HEK293 (cell line): ENCODE data around the gene PCDHGC4.

Source experiments
- CTCF ChIA-PET: fragments of 350-600 bp; formaldehyde crosslinking; extraction: SDS; loops from one replicate; lab custom pipeline; 2021; ENCODE audit warnings: antibody characterized with exemption; lab: Yijun Ruan, JAX
- POLR2A ChIA-PET: fragments of 300-600 bp; formaldehyde crosslinking; extraction: SDS; loops from one replicate; lab custom pipeline; 2020; ENCODE audit warnings: antibody characterized with exemption, inconsistent platforms; lab: Yijun Ruan, JAX
- H3K27ac ChIP-seq: fragments of 200-500 bp; sonication (Bioruptor generic); 2 replicates; pipeline ENCODE4 v1.5.1; 2014; ENCODE audit warnings: low read depth, low read length, control low read depth, inconsistent platforms; ENCODE audit errors: extremely low read depth
- H3K36me3 ChIP-seq, 2 experiments: fragments of 200-500 bp in 1 of 2; sonication (Bioruptor generic) in 1 of 2; 1 replicate in 1 of 2; 2 replicates in 1 of 2; pipeline ENCODE4 v1.5.1; 2014 to 2017; ENCODE audit warnings: inconsistent platforms in 2 of 2, low read length in 2 of 2; ENCODE audit not compliant: control insufficient read depth in 2 of 2, insufficient read depth in 1 of 2
- H3K4me1 ChIP-seq: fragments of 200-500 bp; sonication (Bioruptor generic); 2 replicates; pipeline ENCODE4 v1.5.1; 2014; ENCODE audit warnings: mild to moderate bottlenecking, low read length, inconsistent platforms; ENCODE audit not compliant: control insufficient read depth, insufficient read depth
- H3K4me3 ChIP-seq: 2 replicates; pipeline ENCODE4 v1.5.1; 2011; ENCODE audit warnings: low read depth, mild to moderate bottlenecking, control low read depth, low read length, moderate library complexity
- H3K9me3 ChIP-seq: fragments of 200-500 bp; sonication (Bioruptor generic); 2 replicates; pipeline ENCODE4 v1.5.1; 2014; ENCODE audit warnings: low read depth, low read length, inconsistent platforms; ENCODE audit not compliant: control insufficient read depth, insufficient read depth
- CTCF ChIP-seq: fragments of 450-650 bp; formaldehyde crosslinking; IDR thresholded peaks from 2 replicates; pipeline ENCODE4 v1.5.1; 2016; ENCODE audit warnings: missing biosample characterization, missing genetic modification characterization
- KLF10 ChIP-seq: fragments of 450-650 bp; IDR thresholded peaks from 2 replicates; pipeline ENCODE4 v1.5.1; 2018; ENCODE audit warnings: missing biosample characterization, mild to moderate bottlenecking, missing genetic modification characterization
- MEIS1 ChIP-seq: sonication (generic); formaldehyde crosslinking; IDR thresholded peaks from 2 replicates; pipeline ENCODE4 v1.8.1; 2022; ENCODE audit warnings: missing genetic modification reagents, mild to moderate bottlenecking, borderline replicate concordance
- MYNN ChIP-seq: fragments of 450-650 bp; formaldehyde crosslinking; IDR thresholded peaks from 2 replicates; pipeline ENCODE4 v1.5.1; 2016; ENCODE audit warnings: missing biosample characterization, missing genetic modification characterization, borderline replicate concordance
- SALL2 ChIP-seq: fragments of 450-650 bp; formaldehyde crosslinking; IDR thresholded peaks from 2 replicates; pipeline ENCODE4 v1.5.0; 2017; ENCODE audit warnings: missing biosample characterization, mild to moderate bottlenecking, missing genetic modification characterization, borderline replicate concordance
- SCRT2 ChIP-seq: fragments of 450-650 bp; formaldehyde crosslinking; IDR thresholded peaks from 2 replicates; pipeline ENCODE4 v1.5.1; 2016; ENCODE audit warnings: missing biosample characterization, missing genetic modification characterization
- ZBTB48 ChIP-seq: fragments of 450-650 bp; formaldehyde crosslinking; IDR thresholded peaks from 2 replicates; pipeline ENCODE4 v1.5.1; 2016; ENCODE audit warnings: missing biosample characterization, missing genetic modification characterization
- ZBTB6 ChIP-seq: fragments of 450-650 bp; formaldehyde crosslinking; IDR thresholded peaks from 2 replicates; pipeline ENCODE4 v1.5.1; 2017; ENCODE audit warnings: missing biosample characterization, missing genetic modification characterization
- ZFHX2 ChIP-seq: fragments of 450-650 bp; formaldehyde crosslinking; conservative IDR thresholded peaks from 2 replicates; pipeline ENCODE4 v1.5.1; 2016; ENCODE audit warnings: missing biosample characterization, missing genetic modification characterization
- ZNF148 ChIP-seq: fragments of 450-650 bp; formaldehyde crosslinking; IDR thresholded peaks from 2 replicates; pipeline ENCODE4 v1.5.0; 2017; ENCODE audit warnings: missing biosample characterization, missing genetic modification characterization, borderline replicate concordance
- ZNF157 ChIP-seq: fragments of 450-650 bp; formaldehyde crosslinking; IDR thresholded peaks from 2 replicates; pipeline ENCODE4 v1.5.1; 2016; ENCODE audit warnings: missing biosample characterization, missing genetic modification characterization
- ZNF175 ChIP-seq: fragments of 450-650 bp; formaldehyde crosslinking; IDR thresholded peaks from 2 replicates; pipeline ENCODE4 v1.5.1; 2016; ENCODE audit warnings: missing biosample characterization, missing genetic modification characterization
- ZNF184 ChIP-seq: fragments of 450-650 bp; IDR thresholded peaks from 2 replicates; pipeline ENCODE4 v1.5.1; 2018; ENCODE audit warnings: missing biosample characterization, mild to moderate bottlenecking, missing genetic modification characterization
- ZNF2 ChIP-seq: fragments of 450-650 bp; formaldehyde crosslinking; IDR thresholded peaks from 2 replicates; pipeline ENCODE4 v1.5.1; 2016; ENCODE audit warnings: missing biosample characterization, missing genetic modification characterization
- ZNF223 ChIP-seq: fragments of 450-650 bp; formaldehyde crosslinking; IDR thresholded peaks from 2 replicates; pipeline ENCODE4 v1.5.1; 2016; ENCODE audit warnings: missing biosample characterization, missing genetic modification characterization
- ZNF266 ChIP-seq: fragments of 450-650 bp; formaldehyde crosslinking; IDR thresholded peaks from 2 replicates; pipeline ENCODE4 v1.5.1; 2016; ENCODE audit warnings: missing biosample characterization, missing genetic modification characterization, low read depth
- ZNF280D ChIP-seq: fragments of 450-650 bp; formaldehyde crosslinking; IDR thresholded peaks from 2 replicates; pipeline ENCODE4 v1.5.1; 2016; ENCODE audit warnings: missing biosample characterization, missing genetic modification characterization
- ZNF37A ChIP-seq: fragments of 450-650 bp; IDR thresholded peaks from 2 replicates; pipeline ENCODE4 v1.5.1; 2018; ENCODE audit warnings: missing biosample characterization, missing genetic modification characterization
- ZNF48 ChIP-seq: fragments of 450-650 bp; formaldehyde crosslinking; IDR thresholded peaks from 2 replicates; pipeline ENCODE4 v1.5.1; 2016; ENCODE audit warnings: missing biosample characterization, missing genetic modification characterization
- ZNF488 ChIP-seq: fragments of 450-650 bp; formaldehyde crosslinking; IDR thresholded peaks from 2 replicates; pipeline ENCODE4 v1.5.1; 2016; ENCODE audit warnings: missing biosample characterization, missing genetic modification characterization
- ZNF501 ChIP-seq: fragments of 450-650 bp; formaldehyde crosslinking; IDR thresholded peaks from 2 replicates; pipeline ENCODE4 v1.5.1; 2016; ENCODE audit warnings: missing biosample characterization, missing genetic modification characterization
- ZNF600 ChIP-seq: fragments of 450-650 bp; formaldehyde crosslinking; IDR thresholded peaks from 2 replicates; pipeline ENCODE4 v1.5.1; 2016; ENCODE audit warnings: missing biosample characterization, missing genetic modification characterization
- ZNF626 ChIP-seq: fragments of 450-650 bp; sonication (Bioruptor Pico); formaldehyde crosslinking; IDR thresholded peaks from 2 replicates; pipeline ENCODE4 v1.5.1; 2018; ENCODE audit warnings: missing biosample characterization, missing genetic modification characterization, inconsistent platforms

PCDHGC4 gene

GRCh38 chr5:141479776-141480175 lies 5.1 kb upstream of the PCDHGC4 start (continued):
- TF ChIP-seq ZNF223 (tag by site-specific recombination): no peak
- TF ChIP-seq ZNF148 (tag by site-specific recombination): no peak
- no peak for TF ChIP-seq ZNF600 (tag by site-specific recombination)

- Histone ChIP-seq H3K36me3 (no peaks in the 10 kb centered on the region), H3K27ac (no peak overlapping the region), H3K9me3 (no peaks in the 10 kb centered on the region), H3K4me3 (no peak overlapping the region), H3K4me1 (peaks cover 9% of the 10 kb centered on the region)
- POLR2A ChIA-PET: interaction anchor here (1.2 kb wide), 1 partner anchor 8 kb away, joined by 6 read pairs; no protein-coding TSS in a partner anchor
- CTCF ChIA-PET: interaction anchor here (0.7 to 6.7 kb wide), 11 partner anchors 24 to 135 kb away, joined by 3 to 47 read pairs (median 4); partner anchors contain the start of genes DIAPH1, PCDHGA11, PCDHGA12 and PCDHGB1
- TF ChIP-seq ZBTB6 (no peak), ZNF2 (tag by site-specific recombination) (no peak), ZNF37A (tag by site-specific recombination) (no peak), ZNF157 (tag by site-specific recombination) (no peak)
Observed at GRCh38 chr5:141483902-141484301, 928 bp upstream of the PCDHGC4 start.

GRCh38 chr5:141484310-141484640 lies 555 bp upstream of the PCDHGC4 start:
- CTCF ChIA-PET: interaction anchor here (0.7 to 6.7 kb wide), 8 partner anchors 24 to 134 kb away, joined by 3 to 47 read pairs (median 5); partner anchors contain the start of genes DIAPH1, PCDHGA11 and PCDHGB1
- Histone ChIP-seq H3K36me3 (no peaks in the 10 kb centered on the region), H3K4me3 (peak overlapping the region; percentile 40), H3K9me3 (no peaks in the 10 kb centered on the region), H3K4me1 (peaks cover 9% of the 10 kb centered on the region)
- POLR2A ChIA-PET: interaction anchor here (1.2 kb wide), 1 partner anchor 9 kb away, joined by 6 read pairs; no protein-coding TSS in a partner anchor
- no peak for TF ChIP-seq CTCF (tag by site-specific recombination)
- TF ChIP-seq SALL2 (tag by site-specific recombination): no peak
- TF ChIP-seq ZNF184 (tag by site-specific recombination): no peak
- no peak for TF ChIP-seq ZNF266 (tag by site-specific recombination)
- no peak for TF ChIP-seq ZNF501 (tag by site-specific recombination)
- no peak for TF ChIP-seq ZNF488 (tag by site-specific recombination)
- no peak for TF ChIP-seq MEIS1 (CRISPR knock-in tag)
- no peak for TF ChIP-seq KLF10
- no peak for TF ChIP-seq ZBTB48
- no peak for TF ChIP-seq ZNF626 (tag by site-specific recombination)
- TF ChIP-seq ZNF48 (tag by site-specific recombination): no peak
- no peak for TF ChIP-seq ZFHX2
- no peak for TF ChIP-seq SCRT2 (tag by site-specific recombination)
- TF ChIP-seq MYNN (tag by site-specific recombination): no peak
- TF ChIP-seq ZNF280D (tag by site-specific recombination): no peak
- TF ChIP-seq ZNF175: no peak
- no peak for TF ChIP-seq ZNF600 (tag by site-specific recombination)
- TF ChIP-seq, all 188 proteins: peak for 0
- H3K27ac ChIP-seq: no peak overlapping the region
